HG03342 (cell line): ENCODE measurements around the gene CCDC185.

Experiments used
- ATAC-seq: cut with Tn5 transposase; IDR thresholded peaks from one replicate; pipeline ENCODE4 v1.9.1; 2021; ENCODE audit warnings: mild to moderate bottlenecking, moderate library complexity; ENCODE audit not compliant: unreplicated experiment

Gene CCDC185

DNA sequence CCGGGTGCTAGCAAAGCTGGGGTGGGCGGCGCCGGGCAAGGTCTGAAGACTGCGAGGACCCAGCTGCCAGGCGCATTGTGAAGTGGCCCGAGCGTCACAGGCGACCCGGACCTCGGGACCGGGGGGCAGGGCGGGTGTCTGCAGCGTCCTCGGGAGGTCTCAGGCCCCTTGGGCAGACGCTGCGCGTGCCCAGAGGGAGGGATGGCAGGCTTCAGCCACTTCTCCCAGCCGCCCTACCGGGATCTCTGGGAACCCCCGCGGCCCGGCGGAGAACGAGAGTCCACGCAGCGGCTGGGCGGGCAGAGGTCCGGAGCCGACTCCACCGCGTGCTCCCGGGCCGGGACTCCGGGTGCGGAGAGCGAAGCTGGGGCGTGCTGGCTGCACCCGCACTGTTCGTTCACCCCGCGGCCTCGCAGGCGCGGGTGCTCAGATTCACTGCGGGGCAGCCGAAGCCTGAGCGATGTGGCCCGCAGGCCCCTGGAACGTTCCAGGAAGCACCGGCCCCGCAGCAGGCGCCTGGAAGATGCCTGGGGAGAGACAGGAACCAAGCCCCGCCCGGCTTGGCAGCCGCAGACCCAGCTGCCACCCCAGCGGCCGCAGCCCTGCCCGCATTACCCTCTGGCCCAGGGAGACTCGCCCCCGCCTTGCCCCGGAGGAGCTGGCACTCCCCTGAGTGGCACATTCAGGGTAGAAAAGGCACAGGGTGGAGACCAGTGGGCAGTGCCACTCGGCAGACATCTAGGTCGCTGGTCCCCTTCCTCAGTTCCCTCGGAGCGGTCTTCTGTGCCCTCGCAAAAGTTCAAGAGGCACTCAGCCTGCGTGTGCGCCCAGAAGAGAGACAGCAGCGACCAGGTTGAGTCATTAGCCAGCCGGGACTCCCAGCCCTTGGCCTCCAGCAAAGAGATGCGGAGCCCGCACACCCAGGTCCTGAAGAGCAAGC lies at the start of gene CCDC185:
Gene CCDC185, plus strand, starts transcription at position 141 of the 940 bp plus-strand sequence. Its CDS starts 61 bp downstream, at position 202.
- ATAC-seq = no peak

- no peak for ATAC-seq
Observed at GRCh38 chr1:223343692-223344091, 49.5 kb upstream of the CCDC185 start.

DNA sequence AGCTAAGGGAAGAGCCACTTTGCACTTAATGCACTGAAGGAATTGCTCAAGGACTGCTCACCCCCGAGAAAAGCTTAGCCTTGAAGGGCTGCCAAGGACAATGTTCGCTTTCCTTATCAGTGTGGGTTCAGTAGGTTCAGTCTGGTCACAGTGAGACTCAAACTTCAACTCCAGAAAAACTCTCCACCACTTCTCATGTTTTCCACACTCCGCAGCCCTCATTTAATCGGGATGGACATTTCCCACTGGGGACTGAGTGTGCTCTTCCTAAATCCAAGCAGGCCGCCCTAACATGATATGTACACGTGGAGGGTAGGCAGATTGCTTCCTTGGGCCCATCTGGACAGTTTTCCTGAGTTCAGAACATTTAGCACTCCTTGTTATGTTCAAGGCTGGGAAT lies 48.7 kb upstream of the CCDC185 start:
- no peak for ATAC-seq

GRCh38 chr1:223345720-223346119 lies 47.5 kb upstream of the CCDC185 start:
- ATAC-seq = no peak

DNA sequence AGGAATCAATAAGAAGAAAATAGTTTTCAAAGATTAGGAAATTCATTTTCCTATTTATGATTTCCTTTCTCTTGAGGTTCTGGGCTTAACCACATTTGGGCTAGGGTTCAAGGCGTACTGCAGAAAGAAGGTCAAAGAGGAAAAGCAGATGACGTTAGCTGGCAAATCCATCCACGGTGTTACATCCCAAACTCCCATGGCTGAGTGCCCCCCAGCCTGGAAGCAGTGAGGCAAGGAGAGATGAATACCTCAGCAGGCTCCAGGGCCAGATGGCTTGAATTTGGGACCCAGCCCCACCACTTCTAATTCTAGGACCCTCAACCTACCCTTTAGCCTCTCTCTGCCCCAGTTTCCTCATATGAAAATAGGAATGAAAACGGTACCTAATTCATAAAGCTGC lies 46.9 kb upstream of the CCDC185 start:
- ATAC-seq = no peak

- ATAC-seq = no peak
Observed at GRCh38 chr1:223347583-223347982, 45.6 kb upstream of the CCDC185 start.

DNA sequence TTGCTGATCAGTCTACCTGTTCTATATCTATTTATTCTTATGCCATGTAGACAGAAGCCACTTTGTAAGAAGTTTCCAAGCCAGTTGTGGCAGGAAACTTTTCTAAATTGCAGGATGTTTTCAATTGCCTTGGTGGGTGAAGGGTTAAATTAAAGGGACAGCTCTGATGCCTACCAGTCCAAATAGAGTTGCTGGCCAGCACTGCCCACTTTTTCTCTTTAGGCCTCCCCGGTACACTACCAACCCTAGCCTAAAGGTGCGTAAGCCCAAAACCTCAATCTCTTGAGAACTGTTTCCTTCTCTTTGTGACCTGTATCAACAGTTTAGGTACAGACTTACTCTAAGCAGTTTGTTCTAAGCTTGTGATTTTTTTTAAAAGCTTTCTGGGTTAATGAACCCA lies 44.8 kb upstream of the CCDC185 start:
- no peak for ATAC-seq

DNA sequence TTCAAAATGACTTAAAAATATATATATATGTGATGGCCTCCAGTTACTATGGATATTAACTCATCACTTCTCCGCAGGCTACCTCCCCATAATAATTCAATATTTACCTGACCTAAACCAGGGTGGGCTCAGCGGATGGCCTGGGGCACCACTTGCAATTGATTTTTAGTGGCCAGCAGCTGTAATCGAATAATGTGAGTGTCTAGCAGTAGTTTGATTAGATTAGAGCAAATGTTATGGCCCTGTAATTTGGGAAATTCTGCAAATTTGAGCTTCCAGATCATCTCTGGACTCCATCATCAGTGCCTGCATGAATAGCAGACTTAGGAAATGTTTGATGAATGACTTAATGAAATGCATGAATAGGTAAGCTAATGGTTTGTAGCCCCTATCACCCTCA lies 44.0 kb upstream of the CCDC185 start:
- ATAC-seq = no peak

- no peak for ATAC-seq
Observed at GRCh38 chr1:223350361-223350908, 42.8 kb upstream of the CCDC185 start.

DNA sequence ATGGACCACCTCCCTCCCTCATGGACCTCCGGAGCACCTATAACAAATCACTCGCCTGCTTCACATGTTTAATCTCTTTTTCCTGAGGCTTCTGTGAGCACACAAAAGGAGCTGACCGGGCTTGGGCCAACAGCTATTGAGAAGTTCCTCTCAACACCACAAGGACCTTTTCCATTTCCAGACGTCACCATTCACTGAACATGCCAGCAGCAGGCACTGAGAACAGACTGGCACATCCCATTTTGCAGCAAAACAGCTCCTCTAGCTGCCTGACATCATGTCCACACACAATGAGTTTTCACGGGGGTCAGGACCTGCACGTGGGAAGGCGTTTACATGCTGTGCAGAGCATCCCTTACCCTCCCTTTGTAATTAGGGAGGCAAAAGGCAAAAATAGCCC lies 40.3 kb upstream of the CCDC185 start:
- ATAC-seq = no peak

GRCh38 chr1:223353939-223354338 lies 39.3 kb upstream of the CCDC185 start:
- no peak for ATAC-seq

GRCh38 chr1:223355699-223356098 lies 37.5 kb upstream of the CCDC185 start:
- ATAC-seq = no peak

- ATAC-seq = no peak
Observed at GRCh38 chr1:223358826-223359225, 34.4 kb upstream of the CCDC185 start.

GRCh38 chr1:223363057-223363855 lies 30.0 kb upstream of the CCDC185 start:
- ATAC-seq = no peak

DNA sequence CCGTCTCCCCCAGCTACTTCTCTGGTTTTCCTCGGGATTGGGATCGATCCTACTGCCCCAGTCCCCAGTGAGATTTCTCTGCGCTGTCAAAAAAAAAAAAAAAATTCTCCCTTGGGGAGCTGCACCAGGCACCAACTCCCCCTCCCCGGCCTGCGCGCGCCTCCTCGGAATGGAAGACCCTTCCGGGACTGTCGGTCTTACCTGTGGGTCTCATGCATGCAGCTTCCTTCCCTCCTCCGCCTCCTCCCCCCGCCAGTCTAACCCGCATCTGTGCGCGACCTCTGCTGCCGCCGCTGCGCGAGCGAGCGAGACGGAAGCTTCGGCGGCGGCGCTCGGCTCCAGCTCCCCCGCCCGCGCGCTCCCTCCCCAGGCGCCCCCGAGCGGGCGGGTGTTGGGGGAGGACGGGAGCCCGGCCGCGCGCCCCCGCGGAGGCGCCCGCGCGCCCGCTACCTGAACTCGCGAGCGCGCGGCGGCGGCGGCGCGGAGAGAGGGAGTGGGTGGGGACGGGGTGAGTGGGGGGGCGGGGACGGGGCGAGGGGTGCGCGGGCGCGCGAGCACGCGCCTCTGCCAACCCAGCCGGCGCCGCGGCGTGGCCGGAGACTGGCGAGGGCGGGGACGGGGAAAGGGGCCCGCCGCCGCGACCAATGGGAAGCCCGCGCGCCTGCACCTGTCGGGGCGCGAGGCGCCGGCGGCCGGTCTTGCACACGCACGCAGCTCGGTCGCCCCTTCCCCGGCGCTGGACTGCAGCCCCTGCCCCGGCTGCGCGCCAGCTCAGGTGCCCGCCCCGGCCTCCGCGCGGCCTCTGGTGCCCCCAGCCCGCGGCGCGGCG lies 29.1 kb upstream of the CCDC185 start, which contains the start of gene SUSD4:
Gene SUSD4, minus strand, starts transcription at position 321 of the 829 bp plus-strand sequence. CDS start 751 bp downstream, outside the sequence.
- ATAC-seq = peak; percentile 59

DNA sequence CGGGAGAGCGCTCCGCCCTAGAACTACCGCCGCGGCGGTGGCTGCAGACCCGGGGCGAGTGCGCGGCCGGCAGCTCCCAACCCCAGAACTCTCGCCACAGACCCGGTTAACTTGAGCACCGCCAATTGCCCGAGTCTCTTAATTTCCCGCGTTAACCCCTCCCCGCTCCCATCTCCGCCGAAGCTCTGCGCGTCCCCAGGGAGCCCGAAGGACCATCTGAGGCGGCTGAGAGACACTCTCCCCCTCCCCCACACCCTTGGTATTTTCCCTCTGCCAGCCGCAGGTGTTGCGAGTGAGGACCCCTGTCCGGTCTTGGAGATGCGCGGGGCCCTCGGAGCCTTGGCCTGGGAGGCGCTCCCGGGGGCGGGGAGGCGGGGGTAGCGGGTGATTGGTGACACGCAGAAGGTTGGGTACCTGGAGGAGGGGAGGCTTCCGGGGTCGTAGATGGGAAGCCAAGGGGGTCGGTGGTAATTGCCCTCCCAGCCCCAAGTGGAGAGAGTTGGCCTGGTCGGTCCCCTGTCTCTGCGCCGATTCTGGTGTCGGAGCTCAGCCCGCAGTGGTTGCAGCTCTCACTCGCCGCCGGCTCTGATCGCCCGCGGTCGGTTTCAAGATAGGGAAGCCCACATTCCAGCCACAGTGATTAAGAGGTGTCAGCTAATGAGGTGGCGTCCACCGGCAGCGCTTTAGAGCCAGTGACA lies 28.4 kb upstream of the CCDC185 start:
- no peak for ATAC-seq

- ATAC-seq = no peak
Observed at GRCh38 chr1:223374064-223374610, 19.1 kb upstream of the CCDC185 start.

GRCh38 chr1:223378754-223379153 lies 14.5 kb upstream of the CCDC185 start:
- ATAC-seq = no peak

GRCh38 chr1:223386013-223386412 lies 7.2 kb upstream of the CCDC185 start:
- ATAC-seq = no peak

DNA sequence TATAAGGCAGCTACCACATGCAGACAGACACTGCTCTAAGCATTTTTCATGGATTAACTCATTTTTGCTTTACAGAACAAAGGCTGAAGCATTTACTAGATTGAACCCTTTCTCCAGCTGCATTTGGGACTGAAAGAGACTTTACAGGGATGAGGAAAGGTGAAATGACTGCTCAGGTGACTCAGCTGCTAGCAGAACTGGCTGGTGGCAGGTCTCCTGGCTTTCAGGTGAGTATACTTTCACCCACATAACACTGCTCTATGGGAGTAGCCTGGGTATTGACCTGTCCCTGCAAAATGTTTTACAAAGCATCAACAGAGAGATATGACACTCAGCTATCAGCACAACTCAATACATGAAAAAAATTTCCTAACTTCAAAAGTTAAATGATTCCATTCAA lies 2.6 kb upstream of the CCDC185 start:
- no peak for ATAC-seq
